IPS-18a (cell line): ENCODE measurements around the gene ENTR1.
A peak's percentile ranks its signal among the peaks of the same experiment; 100 is the strongest.

Source experiments
- H3K27ac ChIP-seq: one replicate; pipeline ENCODE4 v1.5.1; 2013; ENCODE audit warnings: low read length
- H3K27me3 ChIP-seq: one replicate; pipeline ENCODE4 v1.6.1; 2013; ENCODE audit warnings: mild to moderate bottlenecking, low read length; ENCODE audit not compliant: control insufficient read depth, insufficient read depth
- H3K36me3 ChIP-seq: one replicate; pipeline ENCODE4 v1.6.1; 2013; ENCODE audit warnings: low read depth, low read length; ENCODE audit not compliant: control insufficient read depth
- H3K4me1 ChIP-seq: one replicate; pipeline ENCODE4 v1.6.1; 2013; ENCODE audit warnings: low read depth, low read length; ENCODE audit not compliant: control insufficient read depth
- H3K4me3 ChIP-seq: one replicate; pipeline ENCODE4 v1.5.1; 2013; ENCODE audit warnings: low read length
- H3K9ac ChIP-seq: one replicate; pipeline ENCODE4 v1.6.1; 2013; ENCODE audit warnings: mild to moderate bottlenecking, low read length, moderate library complexity
- H3K9me3 ChIP-seq: one replicate; pipeline ENCODE4 v1.6.1; 2013; ENCODE audit warnings: low read depth, low read length; ENCODE audit not compliant: control insufficient read depth

The ENTR1 gene

GRCh38 chr9:136370037-136370436 is 40.4 kb downstream of the ENTR1 start:
- no peaks in the 10 kb centered on the region for H3K4me1 ChIP-seq
- no peaks in the 10 kb centered on the region for H3K36me3 ChIP-seq
- H3K27me3 ChIP-seq = no peaks in the 10 kb centered on the region

GRCh38 chr9:136368190-136368589 is 42.2 kb downstream of the ENTR1 start:
- no peak overlapping the region for H3K9ac ChIP-seq
- H3K4me3 ChIP-seq = no peak overlapping the region
- no peaks in the 10 kb centered on the region for H3K4me1 ChIP-seq
- H3K27ac ChIP-seq = no peak overlapping the region
- no peaks in the 10 kb centered on the region for H3K9me3 ChIP-seq
- H3K36me3 ChIP-seq = no peaks in the 10 kb centered on the region
- H3K27me3 ChIP-seq = peaks cover 3% of the 10 kb centered on the region

More at GRCh38 chr9:136370037-136370436, 40.4 kb downstream of the ENTR1 start:
- H3K4me3 ChIP-seq = no peak overlapping the region
- no peak overlapping the region for H3K9ac ChIP-seq
- H3K27ac ChIP-seq = no peak overlapping the region
- no peaks in the 10 kb centered on the region for H3K9me3 ChIP-seq

- no peaks in the 10 kb centered on the region for H3K4me1 ChIP-seq
- H3K9ac ChIP-seq = no peak overlapping the region
These were observed 42.9 kb downstream of the ENTR1 start for GRCh38 chr9:136367296-136368145.

GRCh38 chr9:136366826-136367225 is 43.6 kb downstream of the ENTR1 start:
- Histone ChIP-seq H3K27me3 (peaks cover 3% of the 10 kb centered on the region), H3K36me3 (no peaks in the 10 kb centered on the region), H3K27ac (no peak overlapping the region), H3K9ac (no peak overlapping the region), H3K9me3 (no peaks in the 10 kb centered on the region), H3K4me3 (no peak overlapping the region), H3K4me1 (no peaks in the 10 kb centered on the region)

More at GRCh38 chr9:136367296-136368145, 42.9 kb downstream of the ENTR1 start:
- peaks cover 3% of the 10 kb centered on the region for H3K27me3 ChIP-seq
- H3K4me3 ChIP-seq = no peak overlapping the region
- no peak overlapping the region for H3K27ac ChIP-seq
- no peaks in the 10 kb centered on the region for H3K36me3 ChIP-seq
- no peaks in the 10 kb centered on the region for H3K9me3 ChIP-seq

GRCh38 chr9:136365775-136366222 is 44.6 kb downstream of the ENTR1 start:
- H3K27ac ChIP-seq = no peak overlapping the region
- H3K4me3 ChIP-seq = no peak overlapping the region
- H3K4me1 ChIP-seq = no peaks in the 10 kb centered on the region
- H3K36me3 ChIP-seq = no peaks in the 10 kb centered on the region
- peaks cover 3% of the 10 kb centered on the region for H3K27me3 ChIP-seq
- H3K9me3 ChIP-seq = no peaks in the 10 kb centered on the region
- H3K9ac ChIP-seq = no peak overlapping the region

GRCh38 chr9:136364942-136365774 is 45.3 kb downstream of the ENTR1 start:
- Histone ChIP-seq H3K4me3 (no peak overlapping the region), H3K36me3 (no peaks in the 10 kb centered on the region), H3K9ac (no peak overlapping the region), H3K27me3 (peaks cover 3% of the 10 kb centered on the region), H3K9me3 (no peaks in the 10 kb centered on the region), H3K4me1 (no peaks in the 10 kb centered on the region), H3K27ac (no peak overlapping the region)

GRCh38 chr9:136363949-136364748 is 46.3 kb downstream of the ENTR1 start:
- peaks cover 3% of the 10 kb centered on the region for H3K27me3 ChIP-seq
- no peak overlapping the region for H3K27ac ChIP-seq
- peak overlapping the region; percentile 70 for H3K4me3 ChIP-seq
- no peak overlapping the region for H3K9ac ChIP-seq
- H3K4me1 ChIP-seq = no peaks in the 10 kb centered on the region
- H3K36me3 ChIP-seq = no peaks in the 10 kb centered on the region
- no peaks in the 10 kb centered on the region for H3K9me3 ChIP-seq

- Histone ChIP-seq H3K9me3 (no peaks in the 10 kb centered on the region), H3K27ac (no peak within 1 kb of the TSS), H3K4me3 (peak within 1 kb of the TSS; percentile 70), H3K9ac (no peak within 1 kb of the TSS), H3K36me3 (no peaks in the 10 kb centered on the region), H3K27me3 (peaks cover 3% of the 10 kb centered on the region), H3K4me1 (no peaks in the 10 kb centered on the region)
These were observed 47.1 kb downstream of the ENTR1 start, which contains the start of gene DNLZ for GRCh38 chr9:136363106-136363948. DNLZ (minus strand) TSS chr9:136363744; CDS start chr9:136363714, 30 bp downstream.

GRCh38 chr9:136362450-136362784 is 48.0 kb downstream of the ENTR1 start:
- no peak overlapping the region for H3K9ac ChIP-seq
- H3K4me1 ChIP-seq = no peaks in the 10 kb centered on the region

GRCh38 chr9:136361754-136362449 is 48.5 kb downstream of the ENTR1 start:
- no peaks in the 10 kb centered on the region for H3K36me3 ChIP-seq
- no peaks in the 10 kb centered on the region for H3K4me1 ChIP-seq
- no peak overlapping the region for H3K9ac ChIP-seq
- H3K4me3 ChIP-seq = no peak overlapping the region
- no peaks in the 10 kb centered on the region for H3K9me3 ChIP-seq
- H3K27ac ChIP-seq = no peak overlapping the region
- peaks cover 3% of the 10 kb centered on the region for H3K27me3 ChIP-seq

More at GRCh38 chr9:136362450-136362784, 48.0 kb downstream of the ENTR1 start:
- Histone ChIP-seq H3K9me3 (no peaks in the 10 kb centered on the region), H3K27ac (no peak overlapping the region), H3K4me3 (no peak overlapping the region), H3K27me3 (peaks cover 3% of the 10 kb centered on the region), H3K36me3 (no peaks in the 10 kb centered on the region)
